Thyroid gland (tissue), 4 donors: ENCODE measurements around the gene KCNQ1. TPM values are rescaled to one million over a fixed set of nuclear protein-coding genes. Genes with fewer than 3 reads are reported as not detected.

ENCODE experiments used
- DNase-seq, 2 donors: peaks; one replicate each; pipeline ENCODE4 v3.0.0-alpha.2; 2019
- H3K27ac ChIP-seq, 3 donors: fragments of 200-600 bp; sonication (generic); 1 replicate in 2 of 3; 2 replicates in 1 of 3; pipeline ENCODE4 v1.5.1; 2016 to 2019; ENCODE audit warnings: mild to moderate bottlenecking in 1 of 3, moderate library complexity in 1 of 3
- H3K27me3 ChIP-seq: fragments of 200-600 bp; sonication (generic); one replicate; pipeline ENCODE4 v1.5.1; 2019
- H3K36me3 ChIP-seq, 2 donors: fragments of 200-600 bp; sonication (generic); one replicate each; pipeline ENCODE4 v1.5.1; 2016 to 2019
- H3K4me1 ChIP-seq, 2 donors: fragments of 200-600 bp; sonication (generic); one replicate each; pipeline ENCODE4 v1.5.1; 2017 to 2019
- H3K4me3 ChIP-seq, 3 donors: fragments of 200-600 bp; sonication (generic); replicated peaks in 1 of 3; 1 replicate in 2 of 3; 2 replicates in 1 of 3; pipeline ENCODE4 v1.5.1; 2016; ENCODE audit warnings: mild to moderate bottlenecking in 1 of 3
- H3K9me3 ChIP-seq: fragments of 200-600 bp; sonication (generic); one replicate; pipeline ENCODE4 v1.5.1; 2017
- POLR2A ChIP-seq, 2 donors: fragments of 450-650 bp; IDR thresholded peaks; one replicate each; pipeline ENCODE4 v1.6.1; 2017; ENCODE audit warnings: antibody characterized with exemption in 2 of 2, mild to moderate bottlenecking in 2 of 2, moderate library complexity in 1 of 2
- WGBS, 2 donors: methylation state at CpG; one replicate each; pipeline ENCODE4 v1.1.5; 2017; 5-methylcytosine and 5-hydroxymethylcytosine counted together
- intact Hi-C: fragments of 100-400 bp; cut with DNase I; formaldehyde crosslinking; loops from one replicate; pipeline ENCODE4 v1.15.1; 2023
- total RNA-seq, 4 donors: library from RNA; depleted of rRNA; stranded (reverse); fragments of >200 nt; gene quantifications; one replicate each; pipeline ENCODE4 v1.2.3, GENCODE V29; 2016
- TF ChIP-seq, protein P1 (sequence below), 6 experiments: fragments of 200-600 bp in 3 of 6; fragments of 450-650 bp in 3 of 6; sonication (generic) in 3 of 6; IDR thresholded peaks; one replicate each; pipeline ENCODE4 v1.5.1; 2016 to 2019; ENCODE audit warnings: antibody characterized with exemption in 6 of 6, mild to moderate bottlenecking in 2 of 6, inconsistent platforms in 1 of 6, moderate library complexity in 1 of 6

Gene KCNQ1
- total RNA-seq, 4 donors from 2014 or later: 51.3 to 103 (median 97.8) TPM

DNA sequence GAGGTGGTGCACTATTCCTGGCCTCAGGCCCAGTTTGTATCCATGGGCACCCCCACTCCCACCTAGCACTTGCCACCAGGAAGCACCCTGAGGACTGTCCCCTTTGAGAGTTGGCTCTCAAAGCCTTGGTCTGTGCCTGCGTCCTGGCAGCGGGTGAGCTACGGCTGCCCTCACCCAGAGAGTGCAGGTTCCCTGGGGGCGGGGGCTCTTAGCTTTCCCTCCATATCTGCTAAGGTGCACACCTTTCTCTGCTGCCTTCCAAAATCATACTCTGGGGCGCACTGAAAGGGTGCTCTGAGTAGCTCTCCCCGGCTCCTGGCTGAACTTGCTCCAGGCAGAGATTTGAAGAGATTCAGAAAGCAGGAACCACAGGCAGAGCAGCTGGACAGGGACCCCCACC is 7.1 kb downstream of the KCNQ1 start:
- Histone ChIP-seq H3K36me3 (no peaks in the 10 kb centered on the region), H3K9me3 (no peaks in the 10 kb centered on the region), H3K27ac (no peak overlapping the region), H3K4me3 (no peak overlapping the region), H3K27me3 (no peaks in the 10 kb centered on the region), H3K4me1 (peaks cover 12 to 16% of the 10 kb centered on the region in 2 donors)
- 45 to 81% methylated on average over 2 to 5 of the region's 6 CpGs for WGBS, 2 donors
- TF ChIP-seq POLR2A (IDR thresholded peaks at IDR 0.05): no peak
- TF ChIP-seq, protein P1, sequence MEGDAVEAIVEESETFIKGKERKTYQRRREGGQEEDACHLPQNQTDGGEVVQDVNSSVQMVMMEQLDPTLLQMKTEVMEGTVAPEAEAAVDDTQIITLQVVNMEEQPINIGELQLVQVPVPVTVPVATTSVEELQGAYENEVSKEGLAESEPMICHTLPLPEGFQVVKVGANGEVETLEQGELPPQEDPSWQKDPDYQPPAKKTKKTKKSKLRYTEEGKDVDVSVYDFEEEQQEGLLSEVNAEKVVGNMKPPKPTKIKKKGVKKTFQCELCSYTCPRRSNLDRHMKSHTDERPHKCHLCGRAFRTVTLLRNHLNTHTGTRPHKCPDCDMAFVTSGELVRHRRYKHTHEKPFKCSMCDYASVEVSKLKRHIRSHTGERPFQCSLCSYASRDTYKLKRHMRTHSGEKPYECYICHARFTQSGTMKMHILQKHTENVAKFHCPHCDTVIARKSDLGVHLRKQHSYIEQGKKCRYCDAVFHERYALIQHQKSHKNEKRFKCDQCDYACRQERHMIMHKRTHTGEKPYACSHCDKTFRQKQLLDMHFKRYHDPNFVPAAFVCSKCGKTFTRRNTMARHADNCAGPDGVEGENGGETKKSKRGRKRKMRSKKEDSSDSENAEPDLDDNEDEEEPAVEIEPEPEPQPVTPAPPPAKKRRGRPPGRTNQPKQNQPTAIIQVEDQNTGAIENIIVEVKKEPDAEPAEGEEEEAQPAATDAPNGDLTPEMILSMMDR (IDR thresholded peaks at IDR 0.05): no peak
- no peak for DNase-seq
- intact Hi-C loops: no loop called here

DNA sequence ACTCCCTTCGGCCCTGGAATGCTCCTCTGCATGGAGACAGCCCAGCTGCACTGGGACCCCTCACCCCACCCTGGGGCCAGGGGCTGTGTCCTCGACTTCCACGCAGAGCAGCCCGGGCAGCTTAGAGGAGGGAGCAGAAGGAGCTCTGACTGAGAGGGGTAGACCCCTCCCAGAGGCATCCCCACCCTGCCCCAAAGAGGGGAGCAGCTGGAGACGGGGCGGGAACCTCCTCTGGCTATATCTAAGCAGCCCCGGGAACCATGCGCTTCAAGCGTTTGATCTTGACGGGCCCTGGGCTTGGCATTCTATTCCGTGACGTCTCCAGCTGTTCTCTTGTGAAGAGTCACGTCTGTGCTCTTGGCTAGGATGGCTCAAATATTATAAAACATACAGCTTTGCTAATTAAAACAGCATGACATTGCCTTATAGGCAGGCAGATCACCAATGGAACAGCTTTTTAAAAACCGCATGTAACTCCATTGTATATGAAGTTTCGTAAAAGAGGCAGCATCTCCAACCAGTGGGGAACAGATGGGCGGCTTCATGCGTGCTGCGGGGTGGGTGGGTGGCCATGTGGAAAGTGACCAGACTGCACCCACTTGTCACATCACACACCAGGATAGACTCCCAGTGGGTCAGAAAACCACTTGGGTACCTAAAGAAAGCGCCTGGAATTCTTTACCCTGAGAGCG is 7.7 kb downstream of the KCNQ1 start:
- no peak overlapping the region for H3K4me3 ChIP-seq
- 75 to 87% methylated on average over 17 of the region's 20 CpGs for WGBS, 2 donors
- no peaks in the 10 kb centered on the region for H3K27me3 ChIP-seq
- intact Hi-C loops: no loop called here
- no peaks in the 10 kb centered on the region for H3K9me3 ChIP-seq
- H3K4me1 ChIP-seq: peaks cover 6 to 10% of the 10 kb centered on the region in 2 donors
- no peaks in the 10 kb centered on the region for H3K36me3 ChIP-seq
- TF ChIP-seq POLR2A (IDR thresholded peaks at IDR 0.05): no peak
- TF ChIP-seq, protein P1 (IDR thresholded peaks at IDR 0.05): no peak
- no peak overlapping the region for H3K27ac ChIP-seq
- no peak for DNase-seq

DNA sequence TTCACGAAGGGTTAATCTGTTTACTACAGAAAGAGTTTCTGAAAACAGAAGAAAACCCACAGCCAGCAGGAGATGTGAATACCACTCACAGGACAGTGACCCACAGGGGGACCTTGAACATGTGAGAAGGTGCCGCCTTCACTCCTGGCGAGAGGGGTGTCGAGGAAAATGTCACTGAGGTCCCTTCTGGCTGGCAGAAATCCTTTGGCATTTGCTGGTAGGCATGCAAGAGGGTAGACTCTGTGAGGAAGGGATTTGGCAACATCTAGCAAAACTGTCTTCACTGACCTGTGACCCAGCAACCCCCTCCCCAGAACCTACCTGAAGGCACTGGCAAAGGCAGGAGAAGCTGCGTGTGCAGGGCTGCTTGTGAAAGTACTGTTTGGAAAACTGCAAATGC is 8.6 kb downstream of the KCNQ1 start:
- 96 to 97% methylated on average over 5 of the region's 5 CpGs for WGBS, 2 donors
- Histone ChIP-seq H3K27me3 (no peaks in the 10 kb centered on the region), H3K9me3 (no peaks in the 10 kb centered on the region), H3K4me3 (no peak overlapping the region), H3K4me1 (peaks cover 0 to under 1% of the 10 kb centered on the region in 2 donors), H3K27ac (no peak overlapping the region), H3K36me3 (no peaks in the 10 kb centered on the region)
- TF ChIP-seq POLR2A (IDR thresholded peaks at IDR 0.05): no peak
- TF ChIP-seq, protein P1 (IDR thresholded peaks at IDR 0.05): no peak
- no peak for DNase-seq
- intact Hi-C loops: no loop called here

DNA sequence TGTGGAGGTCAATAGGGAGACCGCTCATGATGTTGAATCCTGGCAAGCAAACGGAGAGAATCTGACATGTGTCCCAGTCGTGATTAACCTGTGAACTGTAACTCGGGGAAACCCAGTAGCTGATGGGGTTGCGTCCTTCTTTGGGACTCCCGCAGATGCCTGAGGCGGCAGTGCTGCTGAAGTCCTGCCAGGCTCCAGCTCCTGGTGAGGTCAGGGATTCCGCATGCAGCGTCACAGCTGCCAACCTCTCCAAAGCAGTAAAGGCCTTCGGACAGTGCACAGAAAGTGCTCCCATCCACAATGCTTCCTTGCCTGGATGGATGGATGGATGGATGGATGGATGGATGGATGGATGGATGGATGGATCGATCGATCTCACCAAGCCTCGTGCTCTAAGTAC is 13.5 kb downstream of the KCNQ1 start:
- Histone ChIP-seq H3K9me3 (no peaks in the 10 kb centered on the region), H3K27me3 (no peaks in the 10 kb centered on the region), H3K36me3 (no peaks in the 10 kb centered on the region), H3K27ac (no peak overlapping the region), H3K4me1 (peaks cover 17 to 30% of the 10 kb centered on the region in 2 donors), H3K4me3 (no peak overlapping the region)
- no peak for DNase-seq
- TF ChIP-seq POLR2A (IDR thresholded peaks at IDR 0.05): no peak
- TF ChIP-seq, protein P1 (IDR thresholded peaks at IDR 0.05): no peak
- WGBS, 2 donors: 91 to 93% methylated on average over 13 of the region's 13 CpGs
- intact Hi-C loops: no loop called here

DNA sequence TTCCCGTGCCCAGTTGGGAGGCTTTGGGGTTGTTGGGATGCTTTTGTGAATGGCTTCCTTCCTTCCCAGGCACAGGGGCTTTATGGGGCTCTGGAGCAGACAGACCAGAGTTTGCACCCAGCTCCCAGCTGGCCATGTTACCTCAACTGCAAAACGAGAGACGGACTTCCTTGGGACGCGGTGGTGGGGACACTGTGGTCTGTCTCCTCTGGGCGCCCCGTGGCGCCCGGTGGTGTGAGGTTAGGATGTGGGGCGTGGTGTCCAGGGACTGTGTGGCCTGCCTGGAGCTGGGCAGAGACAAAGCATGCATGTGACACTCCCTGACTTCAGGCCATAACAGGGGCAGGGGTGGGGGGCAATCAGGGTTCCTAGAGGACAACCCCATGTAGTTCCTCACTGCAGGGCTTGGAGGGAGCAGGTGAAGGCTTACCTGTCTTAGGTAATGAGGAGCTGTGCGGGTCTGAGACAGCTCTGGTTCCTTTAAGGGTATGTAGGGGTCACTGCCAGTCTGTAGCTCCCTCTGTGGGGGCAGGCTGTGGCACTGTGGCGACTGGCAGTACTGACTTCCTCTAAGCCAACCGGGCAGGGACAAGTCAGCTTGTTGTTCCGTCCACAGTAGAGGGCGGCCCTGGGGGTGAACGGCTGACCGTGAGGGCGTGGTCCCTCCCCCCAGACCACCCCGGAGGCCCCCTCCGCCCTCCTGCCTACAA is 14.4 kb downstream of the KCNQ1 start:
- intact Hi-C loops: no loop called here
- no peaks in the 10 kb centered on the region for H3K9me3 ChIP-seq
- no peak overlapping the region for H3K4me3 ChIP-seq
- peaks cover 24 to 37% of the 10 kb centered on the region in 2 donors for H3K4me1 ChIP-seq
- 73 to 96% methylated on average over 11 to 20 of the region's 20 CpGs for WGBS, 2 donors
- no peaks in the 10 kb centered on the region for H3K27me3 ChIP-seq
- TF ChIP-seq, protein P1 (IDR thresholded peaks at IDR 0.05): no peak
- no peak for TF ChIP-seq POLR2A (IDR thresholded peaks at IDR 0.05)
- H3K27ac ChIP-seq: peak overlapping the region; percentile 71 to 100 (median 99)
- no peak for DNase-seq
- no peaks in the 10 kb centered on the region for H3K36me3 ChIP-seq
